Transverse colon (tissue), 4 donors: Measurements from ENCODE around the gene DOCK10. TPM values are rescaled to one million over a fixed set of nuclear protein-coding genes. Genes with fewer than 3 reads are reported as not detected.

Experiments used
- DNase-seq: peaks from one replicate; pipeline ENCODE4 v3.0.0-alpha.2; 2019
- H3K27ac ChIP-seq, 4 donors: fragments of 200-600 bp; sonication (generic); 2 replicates each; pipeline ENCODE4 v1.5.1; 2016 to 2018; ENCODE audit warnings: inconsistent platforms in 4 of 4
- H3K27me3 ChIP-seq: fragments of 200-600 bp; sonication (generic); 2 replicates; pipeline ENCODE4 v1.5.1; 2017; ENCODE audit warnings: inconsistent platforms
- H3K36me3 ChIP-seq, 4 donors: fragments of 200-600 bp; sonication (generic); 2 replicates each; pipeline ENCODE4 v1.5.1; 2017 to 2019; ENCODE audit warnings: inconsistent platforms in 4 of 4
- H3K4me1 ChIP-seq, 4 donors: fragments of 200-600 bp; sonication (generic); 2 replicates each; pipeline ENCODE4 v1.5.1; 2017 to 2020; ENCODE audit warnings: inconsistent platforms in 4 of 4
- H3K4me3 ChIP-seq, 4 donors: fragments of 200-600 bp; sonication (generic); 1 replicate in 1 of 4; 2 replicates in 3 of 4; pipeline versions ENCODE4 v1.5.1 to v1.6.1; 2017 to 2019; ENCODE audit warnings: inconsistent platforms in 4 of 4
- H3K9me3 ChIP-seq, 2 donors: fragments of 200-600 bp; sonication (generic); 2 replicates each; pipeline ENCODE4 v1.5.1; 2017 to 2019; ENCODE audit warnings: inconsistent platforms in 2 of 2
- CTCF ChIP-seq, 5 experiments: fragments of 200-600 bp in 3 of 5; fragments of 450-650 bp in 2 of 5; sonication (generic) in 3 of 5; IDR thresholded peaks; 1 replicate in 2 of 5; 2 replicates in 3 of 5; pipeline ENCODE4 v1.5.1; 2016 to 2017; ENCODE audit warnings: antibody characterized with exemption in 5 of 5, inconsistent platforms in 3 of 5, mild to moderate bottlenecking in 2 of 5, moderate library complexity in 1 of 5
- EP300 ChIP-seq: sonication (generic); formaldehyde crosslinking; IDR thresholded peaks from one replicate; pipeline ENCODE4 v1.6.1; 2017; ENCODE audit warnings: antibody characterized with exemption, low read depth
- POLR2A ChIP-seq: fragments of 450-650 bp; IDR thresholded peaks from one replicate; pipeline ENCODE4 v1.6.1; 2016; ENCODE audit warnings: antibody characterized with exemption, mild to moderate bottlenecking, moderate library complexity
- POLR2AphosphoS5 ChIP-seq, 3 donors: sonication (generic); formaldehyde crosslinking; IDR thresholded peaks; one replicate each; pipeline ENCODE4 v1.6.1; 2016; ENCODE audit warnings: antibody characterized with exemption in 3 of 3
- WGBS, 2 donors: methylation state at CpG; one replicate each; pipeline ENCODE4 v1.1.5; 2018; ENCODE audit warnings: low coverage in 1 of 2; 5-methylcytosine and 5-hydroxymethylcytosine counted together
- in situ Hi-C, 4 donors: fragments of 200-750 bp; cut with MboI; loops; one replicate each; pipeline versions ENCODE4 v1.15.0 to v1.15.1; 2017; ENCODE audit warnings: low sequenced_read_pairs in 3 of 4, low pct_ligation_motif_present in 1 of 4, low pct_unique_long_range_greater_than_20kb in 1 of 4
- intact Hi-C: fragments of 100-400 bp; cut with DNase I; formaldehyde crosslinking; loops from one replicate; pipeline ENCODE4 v1.15.1; 2023; ENCODE audit warnings: low total_unique reads
- total RNA-seq, 4 donors: library from RNA; depleted of rRNA; stranded (reverse); fragments of >200 nt; gene quantifications; one replicate each; pipeline ENCODE4 v1.1.0, GENCODE V29; 2016

DOCK10 gene
- total RNA-seq, 4 donors from 2014 or later, result 5.2 to 64.7 (median 14.5) TPM

- H3K4me1 ChIP-seq, result no peaks in the 10 kb centered on the region
- peaks cover 0 to 6% of the 10 kb centered on the region in 2 donors for H3K9me3 ChIP-seq
- TF ChIP-seq CTCF (IDR thresholded peaks at IDR 0.05), result no peak
- intact Hi-C loops, result no loop called here
- H3K27me3 ChIP-seq, result no peaks in the 10 kb centered on the region
- no peak overlapping the region for H3K4me3 ChIP-seq
- DNase-seq, result no peak
- H3K27ac ChIP-seq, result no peak overlapping the region
- in situ Hi-C loops, result no loop called here
- no peaks in the 10 kb centered on the region for H3K36me3 ChIP-seq
- 70 to 75% methylated on average over 2 of the region's 2 CpGs for WGBS, 2 donors
These were observed 318.6 kb downstream of the DOCK10 start for GRCh38 chr2:224723586-224724217.

GRCh38 chr2:224722770-224723169 lies 319.5 kb downstream of the DOCK10 start:
- no peaks in the 10 kb centered on the region for H3K4me1 ChIP-seq
- H3K9me3 ChIP-seq, result no peaks in the 10 kb centered on the region
- intact Hi-C loops, result no loop called here
- no peaks in the 10 kb centered on the region for H3K27me3 ChIP-seq
- H3K27ac ChIP-seq, result no peak overlapping the region
- no peak for TF ChIP-seq POLR2A
- TF ChIP-seq CTCF (IDR thresholded peaks at IDR 0.05), result no peak
- no peak for TF ChIP-seq POLR2AphosphoS5 (IDR thresholded peaks at IDR 0.05)
- TF ChIP-seq EP300, result no peak
- DNase-seq, result no peak
- no peaks in the 10 kb centered on the region for H3K36me3 ChIP-seq
- in situ Hi-C loops, result no loop called here
- no peak overlapping the region for H3K4me3 ChIP-seq
- 82 to 90% methylated on average over 2 to 4 of the region's 4 CpGs for WGBS, 2 donors

GRCh38 chr2:224722250-224722649 lies 320.0 kb downstream of the DOCK10 start:
- intact Hi-C loops (no loop called here), in situ Hi-C loops (no loop called here)
- no peaks in the 10 kb centered on the region for H3K4me1 ChIP-seq
- no peak overlapping the region for H3K4me3 ChIP-seq
- no peak for DNase-seq
- H3K36me3 ChIP-seq, result no peaks in the 10 kb centered on the region
- no peaks in the 10 kb centered on the region for H3K9me3 ChIP-seq
- no peak for TF ChIP-seq POLR2AphosphoS5 (IDR thresholded peaks at IDR 0.05)
- TF ChIP-seq CTCF (IDR thresholded peaks at IDR 0.05), result no peak
- no peak for TF ChIP-seq POLR2A
- no peak for TF ChIP-seq EP300
- no peaks in the 10 kb centered on the region for H3K27me3 ChIP-seq
- 69 to 86% methylated on average over 2 to 3 of the region's 3 CpGs for WGBS, 2 donors
- no peak overlapping the region for H3K27ac ChIP-seq

- Histone ChIP-seq H3K9me3 (no peaks in the 10 kb centered on the region), H3K4me3 (no peak overlapping the region), H3K27me3 (no peaks in the 10 kb centered on the region), H3K36me3 (no peaks in the 10 kb centered on the region), H3K27ac (no peak overlapping the region), H3K4me1 (no peaks in the 10 kb centered on the region)
- 44 to 72% methylated on average over 2 of the region's 2 CpGs for WGBS, 2 donors
- in situ Hi-C loops, result no loop called here
- DNase-seq, result no peak
- intact Hi-C loops, result no loop called here
- TF ChIP-seq CTCF (IDR thresholded peaks at IDR 0.05) (no peak), EP300 (no peak), POLR2A (no peak), POLR2AphosphoS5 (IDR thresholded peaks at IDR 0.05) (no peak)
These were observed 325.3 kb downstream of the DOCK10 start for GRCh38 chr2:224716921-224717320.
